Body of pancreas (tissue), 4 donors: ENCODE results near the gene CDC123.

Experiments used
- CTCF ChIP-seq, 7 experiments: fragments of 450-650 bp in 4 of 7; fragments of 200-600 bp in 3 of 7; sonication (generic) in 3 of 7; IDR thresholded peaks; one replicate each; pipeline ENCODE4 v1.5.1; 2016 to 2019; ENCODE audit warnings: antibody characterized with exemption in 7 of 7
- POLR2A ChIP-seq, 3 donors: fragments of 450-650 bp; IDR thresholded peaks; one replicate each; pipeline ENCODE4 v1.6.1; 2016; ENCODE audit warnings: antibody characterized with exemption in 3 of 3, mild to moderate bottlenecking in 2 of 3

GRCh38 chr10:12235796-12236195 is 39.8 kb downstream of the CDC123 start:
- TF ChIP-seq POLR2A (IDR thresholded peaks at IDR 0.05), result no peak
- no peak for TF ChIP-seq CTCF (IDR thresholded peaks at IDR 0.05)
